IPS-18c (cell line): Measurements from ENCODE around the gene PRDX1.
"Not testable (repeated sequence)": the region's sequence is repeated elsewhere in the genome, so short reads cannot be mapped to it uniquely, and the experiment has no call there.

Experiments
- H3K4me3 ChIP-seq: 2 replicates; pipeline ENCODE4 v1.7.0; 2013; ENCODE audit warnings: low read depth, mild to moderate bottlenecking, low read length, moderate library complexity; ENCODE audit not compliant: insufficient read depth
- H3K9me3 ChIP-seq: one replicate; pipeline ENCODE4 v1.6.1; 2013; ENCODE audit warnings: mild to moderate bottlenecking, low read length, moderate library complexity; ENCODE audit not compliant: control insufficient read depth, insufficient read depth

Gene PRDX1

GRCh38 chr1:45543581-45544417 is 22.1 kb upstream of the PRDX1 start:
- no peaks in the 10 kb centered on the region for H3K9me3 ChIP-seq
- no peak overlapping the region for H3K4me3 ChIP-seq

GRCh38 chr1:45542591-45542990 is 20.9 kb upstream of the PRDX1 start:
- H3K9me3 ChIP-seq: no peaks in the 10 kb centered on the region
- H3K4me3 ChIP-seq: no peak overlapping the region

- no peaks in the 10 kb centered on the region for H3K9me3 ChIP-seq
- H3K4me3 ChIP-seq: no peak overlapping the region
These were observed 19.5 kb upstream of the PRDX1 start for GRCh38 chr1:45541193-45541592.

GRCh38 chr1:45536886-45537285 is 15.2 kb upstream of the PRDX1 start:
- Histone ChIP-seq H3K9me3 (no peaks in the 10 kb centered on the region), H3K4me3 (no peak overlapping the region)

GRCh38 chr1:45535988-45536766 is 14.5 kb upstream of the PRDX1 start:
- no peak overlapping the region for H3K4me3 ChIP-seq
- H3K9me3 ChIP-seq: no peaks in the 10 kb centered on the region

GRCh38 chr1:45531873-45532272 is 10.2 kb upstream of the PRDX1 start:
- H3K9me3 ChIP-seq: no peaks in the 10 kb centered on the region
- no peak overlapping the region for H3K4me3 ChIP-seq

- Histone ChIP-seq H3K4me3 (no peak overlapping the region), H3K9me3 (no peaks in the 10 kb centered on the region)
These were observed 9.0 kb upstream of the PRDX1 start for GRCh38 chr1:45530632-45531135.

GRCh38 chr1:45526135-45526644 is 4.5 kb upstream of the PRDX1 start:
- no peaks in the 10 kb centered on the region for H3K9me3 ChIP-seq
- H3K4me3 ChIP-seq: no peak overlapping the region

- not testable (repeated sequence) for H3K4me3 ChIP-seq, H3K9me3 ChIP-seq
These were observed 2.3 kb upstream of the PRDX1 start for GRCh38 chr1:45523975-45524374.

- H3K9me3 ChIP-seq, H3K4me3 ChIP-seq: not testable (repeated sequence)
These were observed 1.8 kb upstream of the PRDX1 start for GRCh38 chr1:45523516-45523915.

- peak overlapping the region; percentile 90; the same call in 1 of the 2 replicates for H3K4me3 ChIP-seq
- no peaks in the 10 kb centered on the region for H3K9me3 ChIP-seq
These were observed 830 bp upstream of the PRDX1 start for GRCh38 chr1:45522324-45523104.

- H3K9me3 ChIP-seq, H3K4me3 ChIP-seq: not testable (repeated sequence)
These were observed 1.9 kb downstream of the PRDX1 start for GRCh38 chr1:45519774-45520173.

GRCh38 chr1:45518910-45519309 is 2.8 kb downstream of the PRDX1 start:
- Histone ChIP-seq H3K9me3 (no peaks in the 10 kb centered on the region), H3K4me3 (no peak overlapping the region)

- not testable (repeated sequence) for H3K4me3 ChIP-seq
These were observed 3.3 kb downstream of the PRDX1 start for GRCh38 chr1:45518366-45518765.

GRCh38 chr1:45516465-45516864 is 5.2 kb downstream of the PRDX1 start:
- Histone ChIP-seq H3K9me3 (no peaks in the 10 kb centered on the region), H3K4me3 (no peak overlapping the region)

More at GRCh38 chr1:45518366-45518765, 3.3 kb downstream of the PRDX1 start:
- H3K9me3 ChIP-seq: not testable (repeated sequence)

GRCh38 chr1:45516036-45516435 is 5.6 kb downstream of the PRDX1 start:
- Histone ChIP-seq H3K9me3 (no peaks in the 10 kb centered on the region), H3K4me3 (no peak overlapping the region)

GRCh38 chr1:45513532-45514260 is 8.0 kb downstream of the PRDX1 start:
- not testable (repeated sequence) for H3K4me3 ChIP-seq, H3K9me3 ChIP-seq
